Gastrocnemius medialis (tissue), 4 donors: ENCODE measurements around the gene RNASE13.
A peak's percentile ranks its signal among the peaks of the same experiment; 100 is the strongest.

ENCODE experiments used
- CTCF ChIP-seq, 5 experiments: fragments of 450-650 bp in 3 of 5; fragments of 200-600 bp in 2 of 5; sonication (generic) in 2 of 5; IDR thresholded peaks in 4 of 5; conservative IDR thresholded peaks in 1 of 5; 1 replicate in 4 of 5; 2 replicates in 1 of 5; pipeline ENCODE4 v1.5.1; 2016 to 2019; ENCODE audit warnings: antibody characterized with exemption in 5 of 5, mild to moderate bottlenecking in 3 of 5, moderate library complexity in 3 of 5
- POLR2A ChIP-seq, 2 donors: fragments of 450-650 bp; IDR thresholded peaks; one replicate each; pipeline ENCODE4 v1.6.1; 2017; ENCODE audit warnings: antibody characterized with exemption in 2 of 2, mild to moderate bottlenecking in 2 of 2, moderate library complexity in 2 of 2

DNA sequence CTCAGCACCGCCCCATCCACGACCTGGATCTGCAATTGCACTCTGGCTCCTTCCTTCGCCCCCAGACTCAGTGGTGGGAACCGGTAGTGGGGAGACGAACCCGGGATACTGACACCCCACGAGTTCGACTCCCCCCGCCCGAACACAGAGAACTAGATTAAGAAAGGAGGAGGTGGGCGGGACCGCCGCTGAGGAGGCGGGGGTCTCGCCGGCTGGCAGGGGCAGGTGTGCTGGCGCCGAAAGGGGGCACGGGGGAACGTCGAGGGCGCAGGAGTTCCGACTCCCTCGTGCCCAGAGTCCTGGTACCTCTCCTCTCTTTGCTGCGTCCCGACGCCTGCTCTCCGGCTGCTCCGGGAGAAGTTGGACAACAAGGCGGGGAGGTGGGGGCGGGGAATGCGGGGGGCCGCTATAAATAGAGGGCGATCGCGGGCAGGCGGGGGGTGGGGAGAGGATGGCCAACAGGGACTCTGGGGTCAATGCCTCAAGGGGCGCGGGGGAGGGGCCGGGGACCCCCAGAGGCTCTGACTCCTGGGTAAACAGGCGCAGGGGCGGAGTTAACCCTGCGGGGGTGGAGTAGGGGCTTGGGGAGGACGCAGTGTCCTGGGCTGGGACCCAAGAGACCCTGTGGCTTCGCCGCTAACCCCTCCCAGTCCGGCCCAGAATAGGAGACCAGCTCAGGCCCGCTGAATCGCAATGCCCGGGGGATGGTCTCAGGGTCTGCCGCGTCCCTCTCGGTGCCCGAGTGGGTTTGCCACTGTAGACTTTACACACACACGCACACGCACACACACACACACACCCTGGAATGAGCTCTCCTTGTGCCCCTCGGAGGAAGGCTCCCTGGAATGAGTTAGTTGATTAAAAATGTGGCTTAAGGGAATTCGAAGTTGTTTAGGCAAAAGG is 9.0 kb downstream of the RNASE13 start:
- TF ChIP-seq CTCF (IDR thresholded peaks at IDR 0.05 in 4 of 5, conservative IDR thresholded peaks at IDR 0.05 in 1 of 5) (peak in 1 of 5 experiments; percentile 30), POLR2A (IDR thresholded peaks at IDR 0.05) (peak; percentile 41 to 70)
